Heart right ventricle (tissue), 16 donors: Measurements from ENCODE around the gene RPGR. TPM values are rescaled to one million over a fixed set of nuclear protein-coding genes. Genes with fewer than 3 reads are reported as not detected.
A peak's percentile ranks its signal among the peaks of the same experiment; 100 is the strongest.

Source experiments
- ATAC-seq, 8 donors: fragments of 200-7000 bp; cut with Tn5 transposase; one replicate each; pipeline ENCODE4 v1.9.1; 2020; ENCODE audit warnings: mild to moderate bottlenecking in 8 of 8, moderate library complexity in 8 of 8, moderate number of reproducible peaks in 1 of 8
- DNase-seq, 2 donors: peaks; one replicate each; pipeline ENCODE4 v3.0.0-alpha.2; 2020
- H3K27ac ChIP-seq, 10 donors: fragments of 200-600 bp; sonication (generic) in 2 of 10; one replicate each; pipeline versions ENCODE4 v1.5.0 to v1.8.0; 2020 to 2022; ENCODE audit warnings: mild to moderate bottlenecking in 3 of 10
- H3K27me3 ChIP-seq, 7 donors: fragments of 200-600 bp; one replicate each; pipeline ENCODE4 v1.8.0; 2021 to 2022; ENCODE audit warnings: mild to moderate bottlenecking in 2 of 7
- H3K36me3 ChIP-seq, 9 donors: fragments of 200-600 bp; sonication (generic) in 1 of 9; one replicate each; pipeline versions ENCODE4 v1.5.0 to v1.8.0; 2020 to 2022; ENCODE audit warnings: mild to moderate bottlenecking in 2 of 9
- H3K4me1 ChIP-seq, 9 donors: fragments of 200-600 bp; sonication (generic) in 1 of 9; one replicate each; pipeline versions ENCODE4 v1.5.0 to v1.8.0; 2020 to 2022; ENCODE audit warnings: mild to moderate bottlenecking in 4 of 9
- H3K4me3 ChIP-seq, 10 donors: fragments of 200-600 bp; sonication (generic) in 2 of 10; one replicate each; pipeline versions ENCODE4 v1.5.0 to v1.8.0; 2020 to 2022; ENCODE audit warnings: mild to moderate bottlenecking in 7 of 10, moderate library complexity in 2 of 10
- H3K9me3 ChIP-seq, 11 donors: fragments of 200-600 bp in 10 of 11; sonication (generic) in 2 of 11; one replicate each; pipeline versions ENCODE4 v1.5.0 to v1.8.0; 2013 to 2022; ENCODE audit warnings: mild to moderate bottlenecking in 2 of 11, control low read depth in 1 of 11, moderate library complexity in 1 of 11
- WGBS, 2 donors: extraction: QIAGEN DNeasy Blood & Tissue Kit; methylation state at CpG; one replicate each; pipeline ENCODE4 v1.1.7; 2013; ENCODE audit warnings: inconsistent platforms in 1 of 2; 5-methylcytosine and 5-hydroxymethylcytosine counted together
- intact Hi-C, 10 donors: fragments of 100-400 bp; cut with DNase I; formaldehyde crosslinking; loops; one replicate each; pipeline versions ENCODE4 v1.11.1 to v1.14.2; 2022
- polyA plus RNA-seq, 2 donors: library from polyadenylated mRNA; stranded (reverse); fragments of 200-250 nt; gene quantifications; one replicate each; pipeline ENCODE4 v1.2.3, GENCODE V29; 2013
- total RNA-seq, 10 donors: library from RNA; stranded (reverse); fragmentation: NEBNext Ultra II Directional in 3 of 10; extraction: Animal tissue kit (Norgen Biotek cat#: 25700) in 3 of 10; gene quantifications; one replicate each; pipeline versions ENCODE4 v1.2.1 to v1.2.4, GENCODE V29; 2021 to 2023
- TF ChIP-seq, protein P1 (sequence below), 9 donors: fragments of 200-600 bp; sonication (generic) in 2 of 9; IDR thresholded peaks; one replicate each; pipeline versions ENCODE4 v1.5.0 to v1.8.0; 2021 to 2022; ENCODE audit warnings: antibody characterized with exemption in 9 of 9, mild to moderate bottlenecking in 5 of 9, moderate library complexity in 1 of 9
- donor health status: Arrhythmogenic right ventricular cardiomyopathy.
- donor health status: ischemic (EF 13 %, LVEDD 7.1; RV severe dilation, severe dysfunction).
- donor health status: healthy with polysubstance abuse.
- donor health status: DM: no; HTN: yes; CAD: no.
- donor health status: DM: no; HTN: no; CAD: no.
- donor health status: ischemic (EF 25% LVEDD 6.9; RV normal size, moderate dysfunction).
- donor health status: ischemic (EF 25% LVEDD 5.7; RV mildly dilated, moderate dysfunction).
- donor health status: healthy.
- donor health status: DM: yes; HTN: yes; CAD: no.
- donor health status: Ischemic cardiomyopathy.
- donor health status: ischemic (EF 35%, LVEDD 5.7; RV mildly dilated, moderate dysfunction).
- donor health status: nonischemic (EF 11% LVEDD 7.7; RV severe dilation, severe dysfunction).
- donor health status: DM: yes; HTN: yes; CAD: no.
- donor health status: PGD.
- donor health status: ischemic (EF 29% LVEDD 5.4; RV normal size, mild dysfunction).
- donor health status: nonischemic (EF 23%, LVEDD 6.1; RV moderate dilation, normal function).

RPGR gene
- total and polyA plus RNA-seq, 12 donors, result 3.8 to 30.3 (median 6.0) TPM

DNA sequence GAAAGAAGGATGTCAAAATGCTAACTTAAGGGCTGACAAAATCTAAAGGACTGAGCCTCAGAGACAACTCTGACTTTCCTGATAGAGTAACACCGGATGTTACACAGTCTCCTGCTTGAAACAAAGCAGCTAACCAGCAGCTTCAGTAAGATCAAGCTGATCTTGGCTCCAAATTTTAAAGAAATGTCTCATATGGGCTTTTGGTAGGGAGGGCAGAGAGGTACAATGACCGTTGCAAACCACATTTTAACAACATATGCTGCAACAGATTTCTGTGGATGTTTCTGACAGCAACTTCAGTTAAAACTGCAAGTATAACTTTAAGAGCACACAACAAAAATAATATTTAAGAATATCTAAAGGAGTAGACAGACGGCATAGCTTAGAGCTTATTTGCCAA, 9.1 kb downstream of the RPGR start:
- intact Hi-C loops, result no loop called here
- Histone ChIP-seq H3K27ac (no peak overlapping the region), H3K27me3 (peaks cover 0 to 4% (median 0%) of the 10 kb centered on the region in 7 donors), H3K36me3 (peaks cover 0 to 61% (median 0%) of the 10 kb centered on the region in 9 donors), H3K4me3 (no peak overlapping the region), H3K4me1 (no peaks in the 10 kb centered on the region), H3K9me3 (no peaks in the 10 kb centered on the region)
- no peak for DNase-seq
- TF ChIP-seq, protein P1, sequence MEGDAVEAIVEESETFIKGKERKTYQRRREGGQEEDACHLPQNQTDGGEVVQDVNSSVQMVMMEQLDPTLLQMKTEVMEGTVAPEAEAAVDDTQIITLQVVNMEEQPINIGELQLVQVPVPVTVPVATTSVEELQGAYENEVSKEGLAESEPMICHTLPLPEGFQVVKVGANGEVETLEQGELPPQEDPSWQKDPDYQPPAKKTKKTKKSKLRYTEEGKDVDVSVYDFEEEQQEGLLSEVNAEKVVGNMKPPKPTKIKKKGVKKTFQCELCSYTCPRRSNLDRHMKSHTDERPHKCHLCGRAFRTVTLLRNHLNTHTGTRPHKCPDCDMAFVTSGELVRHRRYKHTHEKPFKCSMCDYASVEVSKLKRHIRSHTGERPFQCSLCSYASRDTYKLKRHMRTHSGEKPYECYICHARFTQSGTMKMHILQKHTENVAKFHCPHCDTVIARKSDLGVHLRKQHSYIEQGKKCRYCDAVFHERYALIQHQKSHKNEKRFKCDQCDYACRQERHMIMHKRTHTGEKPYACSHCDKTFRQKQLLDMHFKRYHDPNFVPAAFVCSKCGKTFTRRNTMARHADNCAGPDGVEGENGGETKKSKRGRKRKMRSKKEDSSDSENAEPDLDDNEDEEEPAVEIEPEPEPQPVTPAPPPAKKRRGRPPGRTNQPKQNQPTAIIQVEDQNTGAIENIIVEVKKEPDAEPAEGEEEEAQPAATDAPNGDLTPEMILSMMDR (IDR thresholded peaks at IDR 0.05), result no peak
- ATAC-seq, result no peak
- WGBS, 2 donors, result 86 to 90% methylated on average over 3 of the region's 3 CpGs

DNA sequence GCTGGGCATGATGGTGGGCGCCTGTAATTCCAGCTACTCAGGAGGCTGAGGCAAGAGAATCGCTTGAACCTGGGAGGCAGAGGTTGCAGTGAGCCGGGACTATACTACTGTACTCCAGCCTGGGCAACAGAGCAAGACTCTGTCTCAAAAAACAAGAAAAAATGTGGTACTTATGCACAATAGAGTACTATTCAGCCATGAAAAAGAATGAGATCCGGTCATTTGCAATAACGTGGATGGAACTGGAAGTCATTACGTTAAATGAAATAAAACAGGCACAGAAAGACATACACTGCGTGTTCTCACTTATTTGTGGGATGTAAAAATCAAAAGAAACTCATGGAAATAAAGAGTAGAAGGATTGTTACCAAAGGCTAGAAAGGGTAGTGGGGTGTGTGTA, 12.1 kb downstream of the RPGR start:
- DNase-seq (no peak), ATAC-seq (no peak)
- H3K4me3 ChIP-seq, result no peak overlapping the region
- WGBS, 2 donors, result 97 to 100% methylated on average over 7 of the region's 7 CpGs
- no peak overlapping the region for H3K27ac ChIP-seq
- intact Hi-C loops, result no loop called here
- H3K36me3 ChIP-seq, result peaks cover 0 to 53% (median 0%) of the 10 kb centered on the region in 9 donors
- H3K27me3 ChIP-seq, result peaks cover 0 to under 1% (median 0%) of the 10 kb centered on the region in 7 donors
- TF ChIP-seq, protein P1 (IDR thresholded peaks at IDR 0.05), result no peak
- no peaks in the 10 kb centered on the region for H3K4me1 ChIP-seq
- no peaks in the 10 kb centered on the region for H3K9me3 ChIP-seq

DNA sequence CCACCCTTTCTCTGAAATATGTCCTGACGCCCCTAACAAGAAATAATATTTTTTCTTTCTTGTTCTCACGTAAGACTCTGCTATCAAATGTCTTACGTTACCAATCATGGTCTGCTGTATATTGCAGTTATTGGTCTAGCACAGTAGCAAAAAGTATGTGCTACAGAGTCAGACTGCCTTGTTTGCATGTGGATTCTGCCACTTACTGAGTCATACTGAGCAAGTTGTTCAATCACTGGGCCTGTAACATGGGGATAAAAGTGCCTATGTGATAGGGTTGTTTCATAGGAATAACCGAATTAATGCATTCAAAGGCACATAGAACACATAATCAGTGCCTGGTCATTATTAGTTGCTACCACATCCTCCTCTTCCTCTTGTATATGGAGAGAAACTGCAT, 14.1 kb downstream of the RPGR start:
- H3K4me1 ChIP-seq, result no peaks in the 10 kb centered on the region
- H3K36me3 ChIP-seq, result peaks cover 0 to 56% (median 0%) of the 10 kb centered on the region in 9 donors
- TF ChIP-seq, protein P1 (IDR thresholded peaks at IDR 0.05), result no peak
- H3K27me3 ChIP-seq, result peaks cover 0 to 9% (median 0%) of the 10 kb centered on the region in 7 donors
- no peak for DNase-seq
- intact Hi-C loops, result no loop called here
- no peak for ATAC-seq
- 96% methylated on average over 4 of the region's 4 CpGs for WGBS, 2 donors
- H3K9me3 ChIP-seq, result no peaks in the 10 kb centered on the region
- H3K4me3 ChIP-seq, result no peak overlapping the region
- H3K27ac ChIP-seq, result no peak overlapping the region

DNA sequence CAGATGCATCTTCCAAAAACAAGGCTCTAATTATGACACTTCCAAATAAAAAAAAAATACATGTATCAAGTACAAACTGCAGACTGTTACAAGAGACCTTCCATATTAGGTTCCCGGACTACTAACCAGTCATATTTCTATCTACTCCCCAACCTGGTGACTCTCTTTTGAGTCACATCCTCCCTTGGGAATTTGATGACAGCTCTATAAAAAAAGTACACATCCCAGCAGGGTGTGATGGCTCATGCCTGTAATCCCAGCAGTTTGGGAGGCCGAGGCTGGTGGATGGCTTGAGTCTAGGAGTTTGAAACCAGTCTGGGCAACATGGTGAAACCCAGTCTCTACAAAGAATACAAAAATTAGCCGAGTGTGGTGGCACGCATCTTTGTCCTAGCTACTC, 14.9 kb downstream of the RPGR start:
- no peaks in the 10 kb centered on the region for H3K4me1 ChIP-seq
- peak in 1 of 8 donors; percentile 18 for ATAC-seq
- peaks cover 0 to 9% (median 0%) of the 10 kb centered on the region in 7 donors for H3K27me3 ChIP-seq
- H3K4me3 ChIP-seq, result no peak overlapping the region
- H3K27ac ChIP-seq, result no peak overlapping the region
- H3K9me3 ChIP-seq, result no peaks in the 10 kb centered on the region
- peaks cover 0 to 52% (median 0%) of the 10 kb centered on the region in 9 donors for H3K36me3 ChIP-seq
- DNase-seq, result no peak
- TF ChIP-seq, protein P1 (IDR thresholded peaks at IDR 0.05), result no peak
- intact Hi-C loops, result no loop called here
- WGBS, 2 donors, result 89 to 91% methylated on average over 4 of the region's 4 CpGs
